Endothelial cell of umbilical vein (primary cell): ENCODE measurements around the gene PDE4B. TPM values are rescaled to one million over a fixed set of nuclear protein-coding genes. Genes with fewer than 3 reads are reported as not detected.
A peak's percentile ranks its signal among the peaks of the same experiment; 100 is the strongest.

ENCODE experiments used
- BruUV-seq: library from RNA; stranded (reverse); fragments of 400-500 nt; replicated peaks from 2 replicates; lab custom pipeline; 2021; lab: Mats Ljungman, UMichigan
- CTCF ChIA-PET: fragments of 300-600, 350-600 bp; sonication (Branson Sonifier 250); formaldehyde crosslinking; loops from one replicate; lab custom pipeline; 2021; ENCODE audit warnings: antibody characterized with exemption, inconsistent platforms; lab: Charles Lee
- POLR2A ChIA-PET: fragments of 300-600, 350-600 bp; sonication (Branson Sonifier 250); formaldehyde crosslinking; loops from one replicate; lab custom pipeline; 2021; ENCODE audit warnings: antibody characterized with exemption, inconsistent platforms; lab: Charles Lee
- DNase-seq: peaks from one replicate; pipeline ENCODE4 v3.0.0-alpha.2; 2011; ENCODE audit warnings: low read depth, low spot score
- FAIRE-seq: peaks from 2 replicates; lab custom pipeline; 2011; peaks lifted over from hg19 to GRCh38; lab: Jason Lieb, UNC
- H2AFZ ChIP-seq: 2 replicates; pipeline ENCODE4 v1.6.0; 2012; ENCODE audit warnings: low read depth, low read length, control low read depth, inconsistent platforms
- H3K27ac ChIP-seq: 2 replicates; pipeline ENCODE4 v1.5.1; 2011; ENCODE audit warnings: low read depth, mild to moderate bottlenecking, control low read depth, low read length, moderate library complexity; ENCODE audit not compliant: insufficient read depth
- H3K27me3 ChIP-seq, 2 experiments: 2 replicates each; pipeline versions ENCODE4 v1.6.0 to v1.6.1; 2011; ENCODE audit warnings: low read length in 2 of 2, mixed read lengths in 1 of 2; ENCODE audit not compliant: control insufficient read depth in 2 of 2, insufficient read depth in 2 of 2
- H3K36me3 ChIP-seq, 2 experiments: 2 replicates in 1 of 2; 3 replicates in 1 of 2; pipeline ENCODE4 v1.5.1; 2011; ENCODE audit warnings: low read length in 2 of 2, mild to moderate bottlenecking in 1 of 2, moderate library complexity in 1 of 2; ENCODE audit not compliant: control insufficient read depth in 2 of 2, insufficient read depth in 2 of 2; ENCODE audit errors: extremely low read depth in 1 of 2
- H3K4me1 ChIP-seq: 3 replicates; pipeline ENCODE4 v1.5.1; 2011; ENCODE audit warnings: mild to moderate bottlenecking, low read length; ENCODE audit not compliant: control insufficient read depth, insufficient read depth; ENCODE audit errors: extremely low read depth
- H3K4me2 ChIP-seq: 2 replicates; pipeline ENCODE4 v1.6.1; 2011; ENCODE audit warnings: low read length, control low read depth, mixed read lengths; ENCODE audit not compliant: insufficient read depth
- H3K4me3 ChIP-seq, 3 experiments: fragments of 200-600 bp in 1 of 3; sonication (generic), shearing (Covaris generic) in 1 of 3; replicated peaks in 1 of 3; 2 replicates each; pipeline ENCODE4 v1.5.1; 2011 to 2016; ENCODE audit warnings: control low read depth in 3 of 3, low read length in 3 of 3, mild to moderate bottlenecking in 2 of 3, inconsistent platforms in 1 of 3, low read depth in 1 of 3, moderate library complexity in 1 of 3; ENCODE audit not compliant: insufficient read depth in 1 of 3
- H3K79me2 ChIP-seq: 2 replicates; pipeline ENCODE4 v1.6.0; 2012; ENCODE audit warnings: low read length, inconsistent platforms; ENCODE audit not compliant: control insufficient read depth, insufficient read depth
- H3K9ac ChIP-seq: replicated peaks from 2 replicates; pipeline ENCODE3; 2011; ENCODE audit warnings: low read length, control low read depth; ENCODE audit not compliant: insufficient read depth; ENCODE audit errors: extremely low read depth
- H3K9me1 ChIP-seq: replicated peaks from 3 replicates; pipeline ENCODE4 v1.6.0; 2011; ENCODE audit warnings: mild to moderate bottlenecking, low read length; ENCODE audit not compliant: control insufficient read depth, insufficient read depth; ENCODE audit errors: extremely low read depth
- H3K9me3 ChIP-seq: replicated peaks from 2 replicates; pipeline ENCODE4 v1.5.1; 2012; ENCODE audit warnings: low read length, inconsistent platforms; ENCODE audit not compliant: control insufficient read depth, insufficient read depth
- H4K20me1 ChIP-seq: replicated peaks from 2 replicates; pipeline ENCODE3; 2011; ENCODE audit warnings: mild to moderate bottlenecking, low read length; ENCODE audit not compliant: control insufficient read depth, insufficient read depth; ENCODE audit errors: extremely low read depth
- EZH2 ChIP-seq: IDR thresholded peaks from 2 replicates; pipeline ENCODE4 v1.6.1; 2012; ENCODE audit warnings: borderline replicate concordance, low read depth, mild to moderate bottlenecking, moderate library complexity, low read length, inconsistent platforms; ENCODE audit not compliant: severe bottlenecking
- FOS ChIP-seq: IDR thresholded peaks from 2 replicates; pipeline ENCODE4 v1.6.1; 2011; ENCODE audit warnings: mild to moderate bottlenecking, low read length, moderate library complexity, borderline replicate concordance; ENCODE audit not compliant: insufficient read depth
- GATA2 ChIP-seq: IDR thresholded peaks from 2 replicates; pipeline ENCODE4 v1.7.0; 2011; ENCODE audit warnings: low read depth, mild to moderate bottlenecking, moderate library complexity, mixed read lengths, low read length; ENCODE audit not compliant: insufficient read length, insufficient read depth
- JUN ChIP-seq: IDR thresholded peaks from 2 replicates; pipeline ENCODE4 v1.6.1; 2011; ENCODE audit warnings: borderline replicate concordance, low read depth; ENCODE audit not compliant: insufficient read length, insufficient read depth
- MYC ChIP-seq: IDR thresholded peaks from one replicate; pipeline ENCODE4 v1.6.1; 2011; ENCODE audit warnings: mild to moderate bottlenecking, low read depth, low read length
- POLR2A ChIP-seq: IDR thresholded peaks from 2 replicates; pipeline ENCODE4 v1.6.1; 2012; ENCODE audit warnings: low read depth, mild to moderate bottlenecking, control low read depth, low read length
- POLR2AphosphoS5 ChIP-seq: IDR thresholded peaks from 2 replicates; pipeline ENCODE4 v1.6.1; 2012; ENCODE audit warnings: low read depth, mild to moderate bottlenecking, control low read depth, low read length, moderate library complexity; ENCODE audit not compliant: insufficient read depth
- dilution Hi-C: fragments of 300-500 bp; cut with MboI; formaldehyde crosslinking; loops from one replicate; pipeline ENCODE4 v1.15.0; 2019; ENCODE audit warnings: low sequenced_read_pairs; ENCODE audit not compliant: extremely low pct_ligation_motif_present
- intact Hi-C: fragments of 100-400 bp; cut with micrococcal nuclease; formaldehyde crosslinking; loops from one replicate; pipeline ENCODE4 v1.10.0; 2022
- polyA plus RNA-seq, 4 experiments: library from polyadenylated mRNA; depleted of rRNA in 3 of 4; stranded (reverse) in 3 of 4; unstranded in 1 of 4; fragments of >200 nt; gene quantifications; 2 replicates each; pipeline versions ENCODE4 v1.2.1 to v1.2.3, GENCODE V29; 2011 to 2012; ENCODE audit warnings: missing spikeins in 1 of 4
- total RNA-seq: library from RNA; stranded (reverse); gene quantifications from 2 replicates; pipeline ENCODE4 v1.2.3, GENCODE V29; 2021
- TF ChIP-seq, protein P1 (sequence below): IDR thresholded peaks from 2 replicates; pipeline ENCODE4 v1.6.1; 2011; ENCODE audit not compliant: insufficient read depth, insufficient read length
- TF ChIP-seq, protein P2 (sequence below), 2 donors: IDR thresholded peaks; 1 replicate in 1 of 2; 2 replicates in 1 of 2; pipeline ENCODE4 v1.5.1; 2011; ENCODE audit warnings: low read length in 2 of 2, mild to moderate bottlenecking in 2 of 2, moderate library complexity in 2 of 2, control low read depth in 1 of 2, inconsistent platforms in 1 of 2, low read depth in 1 of 2; ENCODE audit not compliant: insufficient read depth in 1 of 2; ENCODE audit errors: extremely low read depth in 1 of 2

Gene PDE4B
- total and polyA plus RNA-seq, 2 donors (not counting 3 experiments of a cell fraction or from before 2014, with no cell fraction given) = 63.5 to 69.8 TPM

DNA sequence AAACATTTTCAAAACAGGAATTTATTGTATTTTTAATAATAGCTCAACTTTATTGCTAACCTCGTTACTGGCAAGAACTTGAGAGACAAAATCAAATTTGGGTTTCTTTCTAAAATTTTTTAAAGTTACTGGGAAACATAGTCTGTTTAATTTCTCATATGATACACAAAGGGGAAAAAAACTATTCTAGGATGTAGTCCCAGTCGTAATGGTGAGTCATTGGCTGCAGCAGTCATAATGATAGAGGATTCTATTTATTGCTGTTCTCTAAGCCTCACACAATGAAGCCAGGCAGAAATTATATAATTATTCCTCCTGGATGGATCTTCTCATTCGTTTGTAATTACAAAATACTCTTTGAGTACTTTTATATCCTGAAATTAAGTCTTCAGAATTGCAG lies 414.8 kb downstream of the PDE4B start:
- POLR2A ChIA-PET = no interaction called here
- Histone ChIP-seq H4K20me1 (no peaks in the 10 kb centered on the region), H3K9me1 (no peaks in the 10 kb centered on the region), H3K9ac (no peak overlapping the region), H3K9me3 (no peaks in the 10 kb centered on the region), H3K27me3 (no peaks in the 10 kb centered on the region), H2AFZ (no peak overlapping the region), H3K4me3 (no peak overlapping the region), H3K27ac (no peak overlapping the region), H3K4me1 (no peaks in the 10 kb centered on the region), H3K4me2 (no peak overlapping the region), H3K79me2 (no peaks in the 10 kb centered on the region), H3K36me3 (no peaks in the 10 kb centered on the region)
- CTCF ChIA-PET = no interaction called here
- TF ChIP-seq POLR2A (no peak), FOS (peak; percentile 50), JUN (peak; percentile 23), POLR2AphosphoS5 (no peak), MYC (no peak), EZH2 (no peak)
- no peak for FAIRE-seq
- dilution Hi-C loops (no loop called here), intact Hi-C loops (no loop called here)
- DNase-seq = peak; percentile 15
- BruUV-seq = no TSS peak

DNA sequence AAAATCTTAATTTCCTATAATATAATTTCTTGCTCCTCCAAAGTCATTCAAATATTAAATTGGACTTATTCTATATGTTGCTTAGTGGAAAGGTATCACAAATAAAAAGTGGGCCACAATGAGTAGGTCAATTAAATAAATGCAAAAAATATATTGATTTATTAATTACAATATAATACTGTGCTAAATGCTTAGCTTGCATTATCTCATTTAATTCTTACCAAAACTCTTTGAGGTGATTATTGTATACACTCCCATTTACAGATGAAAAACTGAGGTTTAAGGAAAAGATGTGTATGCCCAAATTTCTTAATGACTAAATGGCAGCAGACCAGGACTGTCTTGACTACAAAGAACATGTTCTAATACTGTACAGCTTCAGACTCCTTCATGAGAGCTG lies 415.9 kb downstream of the PDE4B start:
- intact Hi-C loops = no loop called here
- H3K9ac ChIP-seq = no peak overlapping the region
- CTCF ChIA-PET = interaction anchor here (1.0 to 1.4 kb wide), 3 partner anchors 9 to 238 kb away, joined by 3 to 6 read pairs (median 4); no protein-coding TSS in a partner anchor
- H3K27me3 ChIP-seq = no peaks in the 10 kb centered on the region
- H3K36me3 ChIP-seq = no peaks in the 10 kb centered on the region
- no peak for TF ChIP-seq EZH2
- no peak for TF ChIP-seq FOS
- TF ChIP-seq, protein P1, sequence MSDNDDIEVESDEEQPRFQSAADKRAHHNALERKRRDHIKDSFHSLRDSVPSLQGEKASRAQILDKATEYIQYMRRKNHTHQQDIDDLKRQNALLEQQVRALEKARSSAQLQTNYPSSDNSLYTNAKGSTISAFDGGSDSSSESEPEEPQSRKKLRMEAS = no peak
- TF ChIP-seq, protein P2, sequence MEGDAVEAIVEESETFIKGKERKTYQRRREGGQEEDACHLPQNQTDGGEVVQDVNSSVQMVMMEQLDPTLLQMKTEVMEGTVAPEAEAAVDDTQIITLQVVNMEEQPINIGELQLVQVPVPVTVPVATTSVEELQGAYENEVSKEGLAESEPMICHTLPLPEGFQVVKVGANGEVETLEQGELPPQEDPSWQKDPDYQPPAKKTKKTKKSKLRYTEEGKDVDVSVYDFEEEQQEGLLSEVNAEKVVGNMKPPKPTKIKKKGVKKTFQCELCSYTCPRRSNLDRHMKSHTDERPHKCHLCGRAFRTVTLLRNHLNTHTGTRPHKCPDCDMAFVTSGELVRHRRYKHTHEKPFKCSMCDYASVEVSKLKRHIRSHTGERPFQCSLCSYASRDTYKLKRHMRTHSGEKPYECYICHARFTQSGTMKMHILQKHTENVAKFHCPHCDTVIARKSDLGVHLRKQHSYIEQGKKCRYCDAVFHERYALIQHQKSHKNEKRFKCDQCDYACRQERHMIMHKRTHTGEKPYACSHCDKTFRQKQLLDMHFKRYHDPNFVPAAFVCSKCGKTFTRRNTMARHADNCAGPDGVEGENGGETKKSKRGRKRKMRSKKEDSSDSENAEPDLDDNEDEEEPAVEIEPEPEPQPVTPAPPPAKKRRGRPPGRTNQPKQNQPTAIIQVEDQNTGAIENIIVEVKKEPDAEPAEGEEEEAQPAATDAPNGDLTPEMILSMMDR (IDR thresholded peaks at IDR 0.05; ENCODE audit: extremely low read depth in 1 of 2, insufficient read depth in 1 of 2, low read depth in 1 of 2, low read length in 2 of 2) = no peak
- TF ChIP-seq GATA2 = no peak
- TF ChIP-seq POLR2A = no peak
- no peak for TF ChIP-seq POLR2AphosphoS5
- TF ChIP-seq MYC = no peak
- no peak for TF ChIP-seq JUN
- dilution Hi-C loops = no loop called here
- no TSS peak for BruUV-seq
- no peak overlapping the region for H3K27ac ChIP-seq
- H3K4me1 ChIP-seq = no peaks in the 10 kb centered on the region
- H3K9me1 ChIP-seq = no peaks in the 10 kb centered on the region
- DNase-seq = no peak
- POLR2A ChIA-PET = no interaction called here
- no peaks in the 10 kb centered on the region for H4K20me1 ChIP-seq
- no peaks in the 10 kb centered on the region for H3K9me3 ChIP-seq
- no peak overlapping the region for H3K4me2 ChIP-seq
- H2AFZ ChIP-seq = no peak overlapping the region
- no peaks in the 10 kb centered on the region for H3K79me2 ChIP-seq
- no peak overlapping the region for H3K4me3 ChIP-seq
- no peak for FAIRE-seq
